A549 treated with CORT108297 at 1 μM for 4 hours (cell line): ENCODE data around the gene TSPAN18. TPM values are rescaled to one million over a fixed set of nuclear protein-coding genes. Genes with fewer than 3 reads are reported as not detected.

Experiments used
- total RNA-seq: library from RNA; stranded (reverse); fragments of 200-300 nt; extraction: Qiagen RNA extraction; gene quantifications from 5 replicates; pipeline ENCODE4 v1.2.3, GENCODE V29; 2022

Gene TSPAN18, protein sequence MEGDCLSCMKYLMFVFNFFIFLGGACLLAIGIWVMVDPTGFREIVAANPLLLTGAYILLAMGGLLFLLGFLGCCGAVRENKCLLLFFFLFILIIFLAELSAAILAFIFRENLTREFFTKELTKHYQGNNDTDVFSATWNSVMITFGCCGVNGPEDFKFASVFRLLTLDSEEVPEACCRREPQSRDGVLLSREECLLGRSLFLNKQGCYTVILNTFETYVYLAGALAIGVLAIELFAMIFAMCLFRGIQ
- 2.0 to 2.4 TPM (median 2.3 TPM) in 5 replicates for total RNA-seq

DNA sequence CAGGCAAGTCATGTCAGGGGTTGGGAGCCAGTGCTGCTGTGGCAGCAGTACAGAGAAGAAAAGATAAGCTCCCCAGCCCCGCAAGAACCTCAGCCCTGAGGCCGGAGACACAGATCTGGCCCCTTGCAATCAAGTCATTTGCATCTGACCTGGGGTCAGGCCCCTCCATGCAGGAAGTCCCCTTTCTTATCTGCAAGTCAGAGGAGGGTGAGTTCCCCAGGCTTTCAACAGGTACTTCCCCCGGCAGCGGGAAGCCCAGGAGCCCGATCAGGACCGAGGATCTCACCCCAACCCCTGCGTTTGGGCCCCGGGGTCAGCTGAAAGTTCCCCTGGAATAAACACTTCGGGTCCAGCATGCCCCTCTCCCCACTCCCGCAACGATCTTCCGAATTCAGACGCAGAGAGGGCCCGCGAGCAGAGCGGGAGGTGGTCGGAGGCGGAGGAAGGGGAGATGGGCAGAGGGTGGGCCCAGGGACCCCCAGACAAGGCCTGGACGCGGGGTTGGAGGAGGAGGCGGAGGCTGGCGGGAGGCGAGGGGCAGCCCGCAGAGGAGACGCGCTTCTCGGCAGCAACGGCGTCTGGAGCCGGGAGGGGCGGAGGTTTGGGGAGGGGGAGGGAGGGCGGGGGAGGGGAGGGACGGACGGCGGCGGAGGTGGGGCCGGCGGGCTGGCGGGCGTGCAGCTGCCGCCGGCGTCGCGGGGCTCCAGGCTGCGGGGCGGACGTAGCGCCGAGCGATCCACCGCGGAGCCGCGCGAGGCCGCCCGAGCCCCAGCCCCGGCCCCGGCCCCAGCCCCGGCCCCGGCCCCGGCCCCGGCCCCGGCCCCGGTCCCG, at the start of gene TSPAN18:
TSPAN18 (plus strand) TSS at position 680 of the 831 bp plus-strand sequence. CDS start 179,455 bp downstream, outside the sequence.

DNA sequence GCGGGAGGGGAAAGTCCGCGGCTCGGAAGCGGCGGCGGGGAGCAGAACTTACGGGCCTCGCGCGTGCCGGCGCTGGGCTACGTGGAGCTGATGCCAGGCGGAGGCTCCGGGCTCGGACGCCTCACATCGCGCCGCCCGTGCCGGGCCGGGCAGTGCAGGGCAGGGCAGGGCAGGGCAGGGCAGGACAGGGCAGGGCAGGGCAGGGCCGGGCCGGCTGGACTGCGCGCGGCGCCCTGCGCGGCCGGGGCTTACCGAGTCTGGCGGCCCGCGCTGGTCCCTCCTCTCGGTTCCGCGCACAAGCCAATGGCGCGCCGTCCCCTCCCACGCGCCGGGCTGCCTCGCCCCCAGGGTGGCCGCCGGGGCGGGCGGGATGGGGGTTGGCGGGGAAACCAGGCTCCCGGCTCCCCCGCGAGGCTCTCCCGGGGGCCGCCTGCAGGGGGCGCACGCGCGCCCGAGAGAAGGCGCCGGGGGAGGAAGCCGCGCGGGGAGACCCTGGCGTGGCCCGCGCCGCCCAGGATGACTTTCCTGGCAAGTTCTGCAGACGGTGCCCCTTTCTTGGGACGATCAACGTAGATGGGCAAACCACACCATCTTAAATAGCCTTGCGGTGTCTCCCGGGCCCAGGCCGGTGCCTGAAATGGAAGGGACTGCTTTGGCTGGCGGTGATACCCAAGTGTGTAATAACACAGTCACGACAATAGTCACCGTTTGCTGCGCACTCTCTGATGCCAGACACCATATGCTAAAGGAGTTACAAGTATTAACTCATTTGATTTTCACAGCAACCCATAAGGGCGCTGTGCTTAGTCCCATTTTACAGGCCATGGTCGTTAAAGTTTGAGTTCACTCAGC, 224.1 kb downstream of the TSPAN18 start, which contains the start of gene TP53I11:
TP53I11 (minus strand) TSS at position 259 of the 852 bp plus-strand sequence. CDS start 12,548 bp downstream, outside the sequence.

Other genes with a start within 250 kb of the TSPAN18 start
- gene CD82, start 161.3 kb upstream of the TSPAN18 start, total RNA-seq: 4.3 to 8.1 TPM (median 6.1 TPM) in 5 replicates
- gene TP53I11, start 223.9 kb downstream of the TSPAN18 start, total RNA-seq: 35.5 to 52.9 TPM (median 46.4 TPM) in 5 replicates